ENCODE data around the gene ILKAP.

The ILKAP gene

DNA sequence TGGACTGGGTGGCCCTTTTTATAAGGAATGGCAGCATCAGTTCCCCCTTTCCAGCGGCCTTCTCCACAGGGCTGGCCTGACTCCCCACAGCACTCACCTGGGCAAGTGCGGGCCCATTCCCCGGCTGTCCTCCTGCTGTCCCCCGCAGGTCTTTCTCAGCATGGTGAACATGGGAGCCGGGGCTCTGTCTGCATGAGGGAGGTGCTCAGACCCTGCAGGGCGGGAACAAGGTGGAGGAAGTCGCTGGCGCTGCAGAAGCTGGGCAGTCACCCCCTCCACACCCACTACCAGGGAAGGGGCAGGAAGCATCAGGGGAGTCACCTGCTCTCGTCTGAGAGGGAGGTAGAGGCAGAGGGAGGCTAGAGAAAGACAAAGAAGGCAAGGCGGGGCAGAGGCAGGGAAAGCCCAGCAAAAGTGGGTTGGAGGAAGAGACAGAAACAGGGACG, 24.1 kb upstream of the ILKAP start:
- TF ChIP-seq SUZ12 (IDR thresholded peaks at IDR 0.05; ENCODE audit: extremely low read depth, insufficient read depth, insufficient read length) (no peak), YY1 (IDR thresholded peaks at IDR 0.05; ENCODE audit: insufficient read depth, insufficient read length) (no peak), ZNF274 (IDR thresholded peaks at IDR 0.05; ENCODE audit: low read depth, low read length) (no peak)
- H3K4me3 ChIP-seq (ENCODE audit: insufficient read length, low read depth), result no peak overlapping the region
- H3K27me3 ChIP-seq (ENCODE audit: insufficient read depth, insufficient read length), result peaks cover 21% of the 10 kb centered on the region
- no peaks in the 10 kb centered on the region for H3K9me3 ChIP-seq (ENCODE audit: insufficient read depth, low read length)
- no peak for DNase-seq (ENCODE audit: low read depth, low spot score)
- H3K9ac ChIP-seq (ENCODE audit: insufficient read length, low read depth), result no peak overlapping the region
- peaks cover 10% of the 10 kb centered on the region for H3K36me3 ChIP-seq (ENCODE audit: insufficient read depth, insufficient read length, low read length)
- peaks cover 2% of the 10 kb centered on the region for H3K4me1 ChIP-seq (ENCODE audit: insufficient read depth, insufficient read length)

- Histone ChIP-seq H3K4me1 (ENCODE audit: insufficient read depth, insufficient read length) (peaks cover 2% of the 10 kb centered on the region), H3K9me3 (ENCODE audit: insufficient read depth, low read length) (no peaks in the 10 kb centered on the region), H3K4me3 (ENCODE audit: insufficient read length, low read depth) (no peak overlapping the region), H3K36me3 (ENCODE audit: insufficient read depth, insufficient read length, low read length) (peaks cover 10% of the 10 kb centered on the region), H3K27me3 (ENCODE audit: insufficient read depth, insufficient read length) (peaks cover 21% of the 10 kb centered on the region), H3K9ac (ENCODE audit: insufficient read length, low read depth) (no peak overlapping the region)
- DNase-seq (ENCODE audit: low read depth, low spot score), result no peak
- TF ChIP-seq YY1 (IDR thresholded peaks at IDR 0.05; ENCODE audit: insufficient read depth, insufficient read length) (no peak), SUZ12 (IDR thresholded peaks at IDR 0.05; ENCODE audit: extremely low read depth, insufficient read depth, insufficient read length) (no peak), ZNF274 (IDR thresholded peaks at IDR 0.05; ENCODE audit: low read depth, low read length) (no peak)
Measured at GRCh38 chr2:238226698-238227586, 23.4 kb upstream of the ILKAP start.

DNA sequence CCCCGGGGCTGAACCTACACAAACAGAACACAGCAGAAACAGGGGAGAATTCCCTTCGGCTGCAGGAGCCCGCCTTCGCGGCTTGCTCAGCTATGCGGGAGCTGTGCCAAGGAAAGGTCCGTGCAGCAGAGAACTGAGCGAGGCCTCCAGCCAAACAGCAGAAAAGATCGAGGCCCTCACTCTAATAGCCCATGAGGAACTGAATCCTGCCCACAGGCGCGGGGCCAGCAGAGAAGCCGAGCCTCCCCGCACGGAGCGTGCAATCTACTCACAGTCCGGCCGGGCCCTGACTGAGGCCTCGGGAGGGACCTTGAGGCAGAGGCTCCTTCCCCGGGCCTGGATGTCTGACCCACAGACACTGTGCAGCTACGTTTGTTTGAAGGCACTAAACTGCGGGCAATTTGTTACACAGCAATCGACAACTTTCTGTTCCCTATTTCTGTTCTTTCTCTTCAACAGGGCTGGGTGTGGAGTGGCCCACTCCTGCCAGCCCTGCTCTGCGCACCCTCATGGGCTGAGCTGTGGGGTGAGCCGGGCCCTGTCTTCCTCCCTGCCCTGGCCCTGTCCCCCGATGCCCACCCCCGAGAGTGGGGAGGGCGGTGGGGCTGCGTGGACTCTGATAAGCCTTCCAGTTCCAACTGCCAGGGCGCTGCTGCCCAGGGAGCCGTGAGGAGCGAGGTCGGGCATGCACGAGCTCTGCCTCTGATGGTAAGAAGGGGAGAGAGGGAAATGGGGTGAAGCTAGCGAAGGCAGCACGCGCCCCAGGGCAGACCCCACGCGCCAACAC, 22.6 kb upstream of the ILKAP start:
- H3K9ac ChIP-seq (ENCODE audit: insufficient read length, low read depth), result no peak overlapping the region
- peaks cover 2% of the 10 kb centered on the region for H3K4me1 ChIP-seq (ENCODE audit: insufficient read depth, insufficient read length)
- no peaks in the 10 kb centered on the region for H3K9me3 ChIP-seq (ENCODE audit: insufficient read depth, low read length)
- H3K36me3 ChIP-seq (ENCODE audit: insufficient read depth, insufficient read length, low read length), result peaks cover 10% of the 10 kb centered on the region
- no peak overlapping the region for H3K4me3 ChIP-seq (ENCODE audit: insufficient read length, low read depth)
- no peak for TF ChIP-seq SUZ12 (IDR thresholded peaks at IDR 0.05; ENCODE audit: extremely low read depth, insufficient read depth, insufficient read length)
- TF ChIP-seq ZNF274 (IDR thresholded peaks at IDR 0.05; ENCODE audit: low read depth, low read length), result no peak
- TF ChIP-seq YY1 (IDR thresholded peaks at IDR 0.05; ENCODE audit: insufficient read depth, insufficient read length), result no peak
- H3K27me3 ChIP-seq (ENCODE audit: insufficient read depth, insufficient read length), result peaks cover 17% of the 10 kb centered on the region
- no peak for DNase-seq (ENCODE audit: low read depth, low spot score)

DNA sequence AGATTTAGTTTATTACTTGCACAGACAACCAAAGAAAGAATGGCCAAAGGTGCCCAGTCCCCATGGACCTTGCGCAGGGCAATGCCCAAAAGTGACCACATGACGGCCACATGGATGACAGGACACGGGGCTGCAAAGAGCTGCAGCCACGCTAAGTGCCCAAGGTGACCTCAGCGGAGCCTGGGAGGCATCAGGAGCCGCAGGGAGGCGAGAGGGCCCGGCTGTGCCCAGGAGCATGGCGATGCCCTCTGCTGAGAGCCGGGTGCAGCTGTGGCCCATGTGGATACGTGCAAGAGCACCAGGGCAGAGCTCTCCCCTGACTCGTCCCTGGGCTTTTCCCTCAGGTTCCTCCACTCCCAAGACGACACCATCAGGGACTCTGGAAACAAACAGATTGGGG, 21.6 kb upstream of the ILKAP start:
- Histone ChIP-seq H3K4me3 (ENCODE audit: insufficient read length, low read depth) (no peak overlapping the region), H3K27me3 (ENCODE audit: insufficient read depth, insufficient read length) (peaks cover 7% of the 10 kb centered on the region), H3K9me3 (ENCODE audit: insufficient read depth, low read length) (peaks cover 8% of the 10 kb centered on the region; the same call in 1 of the 2 replicates), H3K36me3 (ENCODE audit: insufficient read depth, insufficient read length, low read length) (peaks cover 10% of the 10 kb centered on the region), H3K4me1 (ENCODE audit: insufficient read depth, insufficient read length) (peaks cover 2% of the 10 kb centered on the region), H3K9ac (ENCODE audit: insufficient read length, low read depth) (no peak overlapping the region)
- no peak for DNase-seq (ENCODE audit: low read depth, low spot score)
- TF ChIP-seq SUZ12 (IDR thresholded peaks at IDR 0.05; ENCODE audit: extremely low read depth, insufficient read depth, insufficient read length), result no peak

- TF ChIP-seq YY1 (IDR thresholded peaks at IDR 0.05; ENCODE audit: insufficient read depth, insufficient read length), result no peak
- no peak for TF ChIP-seq SUZ12 (IDR thresholded peaks at IDR 0.05; ENCODE audit: extremely low read depth, insufficient read depth, insufficient read length)
- no peak for TF ChIP-seq ZNF274 (IDR thresholded peaks at IDR 0.05; ENCODE audit: low read depth, low read length)
- Histone ChIP-seq H3K36me3 (ENCODE audit: insufficient read depth, insufficient read length, low read length) (peaks cover 10% of the 10 kb centered on the region), H3K9ac (ENCODE audit: insufficient read length, low read depth) (no peak overlapping the region), H3K27me3 (ENCODE audit: insufficient read depth, insufficient read length) (peaks cover 2% of the 10 kb centered on the region), H3K4me3 (ENCODE audit: insufficient read length, low read depth) (no peak overlapping the region), H3K9me3 (ENCODE audit: insufficient read depth, low read length) (peaks cover 8% of the 10 kb centered on the region; the same call in 1 of the 2 replicates), H3K4me1 (ENCODE audit: insufficient read depth, insufficient read length) (peaks cover 2% of the 10 kb centered on the region)
- DNase-seq (ENCODE audit: low read depth, low spot score), result no peak
Measured at GRCh38 chr2:238224356-238225035, 21.0 kb upstream of the ILKAP start.

DNA sequence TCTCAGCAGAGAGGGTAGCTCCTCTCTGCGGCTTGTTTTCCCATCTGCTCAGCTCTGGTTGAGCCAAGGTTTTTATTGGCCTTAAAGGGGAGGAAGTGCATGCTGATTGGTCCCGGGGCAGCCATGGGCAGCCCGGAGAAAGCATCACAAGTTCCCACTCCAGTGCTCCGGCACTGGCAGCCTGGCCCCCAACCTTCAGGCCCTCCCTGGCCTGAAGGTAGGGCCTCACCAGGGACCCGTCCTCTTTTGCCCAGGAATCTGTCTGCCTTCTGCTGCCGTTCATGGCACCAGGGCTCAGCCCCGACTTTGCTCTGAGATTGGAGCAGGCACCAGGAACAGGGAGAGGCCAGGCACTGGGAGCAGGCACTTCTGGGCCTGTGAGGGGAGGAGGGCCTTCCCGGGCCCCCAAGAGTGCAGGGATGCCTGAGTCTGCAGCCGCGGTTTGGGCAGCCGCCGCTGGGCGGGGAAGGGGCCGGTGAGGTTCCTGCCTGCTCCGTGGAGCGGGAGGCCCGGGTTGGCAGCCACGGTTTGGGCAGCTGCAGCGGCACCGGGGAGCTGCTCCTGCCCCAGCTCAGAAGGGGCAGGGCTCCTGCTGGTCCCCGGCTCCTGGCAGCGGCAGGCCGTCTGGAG, 17.5 kb upstream of the ILKAP start:
- Histone ChIP-seq H3K36me3 (ENCODE audit: insufficient read depth, insufficient read length, low read length) (peaks cover 2% of the 10 kb centered on the region), H3K27me3 (ENCODE audit: insufficient read depth, insufficient read length) (no peaks in the 10 kb centered on the region), H3K9ac (ENCODE audit: insufficient read length, low read depth) (no peak overlapping the region), H3K4me3 (ENCODE audit: insufficient read length, low read depth) (no peak overlapping the region), H3K9me3 (ENCODE audit: insufficient read depth, low read length) (peaks cover 8% of the 10 kb centered on the region; the same call in 1 of the 2 replicates), H3K4me1 (ENCODE audit: insufficient read depth, insufficient read length) (peaks cover 6% of the 10 kb centered on the region)
- no peak for TF ChIP-seq ZNF274 (IDR thresholded peaks at IDR 0.05; ENCODE audit: low read depth, low read length)
- no peak for TF ChIP-seq SUZ12 (IDR thresholded peaks at IDR 0.05; ENCODE audit: extremely low read depth, insufficient read depth, insufficient read length)
- TF ChIP-seq YY1 (IDR thresholded peaks at IDR 0.05; ENCODE audit: insufficient read depth, insufficient read length), result no peak
- no peak for DNase-seq (ENCODE audit: low read depth, low spot score)

All from NT2/D1 (cell line).